KOPT-K1 (cell line): ENCODE measurements around the gene GABPB2.
A peak's percentile ranks its signal among the peaks of the same experiment; 100 is the strongest.

Experiments
- H3K27ac ChIP-seq: fragments of 200-600 bp; sonication (generic); 2 replicates; pipeline ENCODE4 v1.5.1; 2016; ENCODE audit warnings: antibody characterized with exemption, mild to moderate bottlenecking, low read depth, low read length; ENCODE audit not compliant: poor library complexity, severe bottlenecking
- H3K36me3 ChIP-seq: fragments of 200-600 bp; sonication (generic); 2 replicates; pipeline ENCODE4 v1.5.1; 2017; ENCODE audit warnings: antibody characterized with exemption, mild to moderate bottlenecking, low read length, moderate library complexity; ENCODE audit not compliant: insufficient read depth
- H3K9me3 ChIP-seq: fragments of 200-600 bp; sonication (generic); 2 replicates; pipeline ENCODE4 v1.5.1; 2017; ENCODE audit warnings: antibody characterized with exemption, low read length, mild to moderate bottlenecking; ENCODE audit not compliant: insufficient read depth, poor library complexity, severe bottlenecking

GABPB2 gene

DNA sequence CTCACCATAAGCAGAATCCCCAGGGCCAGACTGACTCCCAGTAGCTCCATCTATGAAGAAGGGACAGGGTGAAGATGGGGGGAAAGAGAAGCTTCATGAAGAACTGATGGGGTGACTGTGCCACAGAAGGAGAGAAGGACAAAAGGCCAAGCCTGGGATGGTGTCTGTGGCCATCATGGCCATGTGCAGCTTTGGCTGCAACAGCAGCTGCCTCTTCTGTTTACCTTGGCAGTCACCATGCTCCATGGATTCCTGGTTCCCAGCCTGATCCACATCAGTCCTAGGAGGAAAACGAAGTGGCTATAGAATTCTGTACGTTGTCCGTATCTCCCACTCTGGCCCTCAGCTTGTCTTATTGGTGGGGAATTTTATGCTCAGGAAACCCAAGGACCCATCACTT is 63.8 kb downstream of the GABPB2 start:
- no peak overlapping the region for H3K27ac ChIP-seq
- no peaks in the 10 kb centered on the region for H3K36me3 ChIP-seq
- no peaks in the 10 kb centered on the region for H3K9me3 ChIP-seq

DNA sequence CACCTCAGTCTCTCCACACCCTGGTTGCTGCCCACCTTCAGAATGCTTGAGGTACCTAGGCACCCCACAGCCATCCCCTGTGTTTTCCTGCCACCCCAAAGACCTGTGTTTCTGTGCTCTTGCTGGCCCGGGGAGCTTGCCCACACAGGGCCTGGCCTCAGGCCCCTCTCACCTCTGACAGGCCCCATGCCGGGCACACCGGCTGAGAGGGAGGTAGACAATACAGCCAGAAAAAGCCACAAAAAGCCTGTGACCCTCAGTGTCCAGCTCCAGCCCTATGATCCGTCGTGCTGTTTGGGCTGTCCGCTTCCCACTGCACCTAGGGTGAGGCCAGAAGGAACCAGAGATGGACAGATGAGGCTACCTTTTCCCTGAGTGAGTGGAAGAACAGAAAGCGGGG is 64.4 kb downstream of the GABPB2 start:
- no peak overlapping the region for H3K27ac ChIP-seq
- H3K36me3 ChIP-seq, result no peaks in the 10 kb centered on the region
- no peaks in the 10 kb centered on the region for H3K9me3 ChIP-seq

DNA sequence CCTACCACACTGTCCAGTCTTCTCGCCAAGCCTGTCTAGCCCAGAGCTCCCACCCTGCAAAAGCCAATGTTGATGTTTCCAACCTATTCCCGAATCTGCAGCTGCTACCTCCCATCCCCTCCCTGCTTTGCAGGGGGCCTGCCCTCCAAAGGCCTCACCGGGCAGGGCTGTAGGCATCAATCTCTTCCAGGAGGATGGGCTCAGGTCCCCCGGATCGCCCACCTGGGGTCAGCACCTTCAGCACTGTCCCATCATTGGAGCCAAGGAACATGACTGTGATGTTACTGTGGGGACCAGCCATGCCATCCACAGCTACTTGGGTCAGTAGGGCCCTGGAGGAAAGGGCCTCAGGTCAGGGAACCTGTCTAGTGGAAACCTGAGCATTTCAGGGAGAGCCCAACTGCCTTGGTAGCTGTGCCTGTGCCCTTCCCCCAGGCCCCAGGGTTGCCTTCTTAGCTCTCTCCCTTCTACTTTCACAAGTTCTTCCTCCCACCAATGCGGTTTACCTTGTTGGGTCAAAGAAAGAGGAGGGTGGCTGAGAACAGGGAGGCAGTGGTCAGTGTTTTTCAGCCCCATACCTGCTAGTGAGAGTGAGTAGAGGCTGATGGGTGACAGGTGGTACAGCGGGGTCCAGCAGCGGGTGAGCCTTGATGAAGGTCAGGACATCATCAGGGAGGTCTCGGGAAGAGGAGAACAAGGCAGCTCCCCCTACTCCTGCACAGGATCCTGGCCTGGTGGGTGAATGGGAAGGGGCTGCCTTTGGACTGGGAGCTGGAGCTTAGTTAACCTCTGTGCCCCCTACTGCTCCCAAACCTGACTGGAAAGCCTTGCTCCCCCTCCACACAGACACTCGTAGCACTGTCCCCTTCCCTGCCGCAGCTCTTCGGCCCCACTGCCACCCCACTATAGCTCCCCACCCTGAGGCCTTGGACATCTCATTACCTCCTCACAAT is 65.1 kb downstream of the GABPB2 start:
- no peaks in the 10 kb centered on the region for H3K36me3 ChIP-seq
- H3K27ac ChIP-seq, result no peak overlapping the region
- no peaks in the 10 kb centered on the region for H3K9me3 ChIP-seq

DNA sequence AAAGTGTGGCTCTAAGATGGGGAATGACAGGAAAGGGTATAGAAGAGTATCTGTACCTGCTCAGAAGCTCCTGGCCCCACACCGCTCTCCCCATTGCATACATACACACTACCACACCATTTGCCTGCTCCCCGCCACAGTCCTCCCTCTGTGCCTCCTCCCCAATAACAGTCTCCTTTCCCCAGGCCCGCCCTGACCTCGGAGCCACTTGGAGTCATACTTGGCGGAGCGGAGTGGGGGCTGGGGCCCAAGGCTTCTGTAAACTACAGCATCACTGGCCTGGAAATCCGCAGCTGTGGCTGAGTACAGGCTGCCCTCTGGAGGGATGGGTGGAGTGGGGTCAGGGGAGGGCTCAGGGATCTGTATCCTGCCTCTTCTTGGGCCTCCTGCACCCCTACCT is 67.2 kb downstream of the GABPB2 start:
- Histone ChIP-seq H3K36me3 (no peaks in the 10 kb centered on the region), H3K9me3 (no peaks in the 10 kb centered on the region), H3K27ac (no peak overlapping the region)

DNA sequence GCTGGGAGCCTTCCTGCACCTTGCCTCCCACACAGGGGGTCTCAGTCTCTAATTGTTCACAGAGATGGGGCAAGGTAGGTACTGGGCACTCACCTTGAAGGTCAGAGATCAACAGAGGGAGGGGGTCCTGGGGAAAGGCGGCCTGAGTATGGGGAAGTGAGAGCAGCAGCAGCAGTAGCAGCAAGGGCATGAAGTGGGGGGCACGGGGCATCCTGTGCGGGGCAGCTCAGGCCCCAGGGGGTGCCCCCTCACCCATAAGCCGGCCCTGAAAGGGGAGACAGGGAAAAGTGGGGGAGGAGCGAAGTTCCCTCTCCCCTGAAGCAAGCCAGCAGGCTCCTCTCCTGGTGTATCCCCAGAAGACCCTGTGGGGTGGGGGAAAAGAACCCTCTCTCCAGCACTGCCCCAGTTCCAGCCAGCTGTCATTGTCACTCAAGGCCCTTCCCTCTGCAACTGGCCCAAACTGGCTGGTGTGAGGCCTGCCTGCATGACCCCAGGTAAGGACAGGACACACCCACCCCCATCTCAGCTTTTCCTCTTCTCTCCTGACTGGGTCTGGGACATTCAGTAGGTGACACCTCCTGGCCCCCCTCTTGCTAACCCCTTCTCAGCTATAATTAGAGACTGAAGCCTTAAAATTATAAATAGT is 72.0 kb downstream of the GABPB2 start:
- H3K36me3 ChIP-seq, result no peaks in the 10 kb centered on the region
- no peak overlapping the region for H3K27ac ChIP-seq
- H3K9me3 ChIP-seq, result no peaks in the 10 kb centered on the region

DNA sequence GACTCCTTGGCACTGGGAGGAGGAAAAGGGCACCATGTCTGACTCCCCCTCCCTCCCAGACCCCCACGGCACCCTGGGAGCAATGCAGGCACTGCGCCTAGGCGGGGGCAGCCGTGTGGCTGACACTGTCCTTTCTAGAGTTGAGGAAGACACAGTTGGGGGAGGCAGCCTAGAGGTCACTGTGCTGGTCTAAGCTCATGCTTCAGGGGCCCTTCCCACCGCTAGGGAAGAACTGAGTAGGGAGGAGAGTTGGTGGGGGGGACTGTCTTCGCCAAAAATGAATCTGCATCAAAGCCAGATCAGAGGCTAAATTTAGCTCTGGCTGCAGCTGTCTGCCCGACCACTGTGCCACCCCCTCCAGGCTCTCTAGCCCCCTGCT is 72.5 kb downstream of the GABPB2 start:
- no peaks in the 10 kb centered on the region for H3K36me3 ChIP-seq
- H3K27ac ChIP-seq, result no peak overlapping the region
- no peaks in the 10 kb centered on the region for H3K9me3 ChIP-seq

DNA sequence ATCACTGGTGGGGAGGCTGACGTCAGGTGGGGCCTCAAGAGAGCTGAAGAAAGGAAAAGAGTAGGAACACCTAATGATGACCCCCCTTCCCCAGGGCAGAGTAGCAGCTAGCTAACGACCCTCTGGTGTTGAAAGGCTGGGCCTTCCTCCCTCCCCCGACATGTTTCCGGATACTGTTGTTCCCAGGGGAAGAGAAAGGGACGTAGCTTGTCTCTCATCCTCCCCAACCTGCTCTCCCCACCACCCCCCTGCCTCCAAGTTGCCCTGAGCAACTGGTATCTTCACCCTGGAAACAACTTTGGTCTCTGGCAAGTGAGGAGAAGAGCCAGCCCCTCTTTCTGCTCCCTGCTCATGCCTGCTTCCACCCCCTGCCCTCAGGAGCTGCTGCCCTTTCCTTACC is 73.4 kb downstream of the GABPB2 start:
- Histone ChIP-seq H3K27ac (no peak overlapping the region), H3K36me3 (no peaks in the 10 kb centered on the region), H3K9me3 (no peaks in the 10 kb centered on the region)

DNA sequence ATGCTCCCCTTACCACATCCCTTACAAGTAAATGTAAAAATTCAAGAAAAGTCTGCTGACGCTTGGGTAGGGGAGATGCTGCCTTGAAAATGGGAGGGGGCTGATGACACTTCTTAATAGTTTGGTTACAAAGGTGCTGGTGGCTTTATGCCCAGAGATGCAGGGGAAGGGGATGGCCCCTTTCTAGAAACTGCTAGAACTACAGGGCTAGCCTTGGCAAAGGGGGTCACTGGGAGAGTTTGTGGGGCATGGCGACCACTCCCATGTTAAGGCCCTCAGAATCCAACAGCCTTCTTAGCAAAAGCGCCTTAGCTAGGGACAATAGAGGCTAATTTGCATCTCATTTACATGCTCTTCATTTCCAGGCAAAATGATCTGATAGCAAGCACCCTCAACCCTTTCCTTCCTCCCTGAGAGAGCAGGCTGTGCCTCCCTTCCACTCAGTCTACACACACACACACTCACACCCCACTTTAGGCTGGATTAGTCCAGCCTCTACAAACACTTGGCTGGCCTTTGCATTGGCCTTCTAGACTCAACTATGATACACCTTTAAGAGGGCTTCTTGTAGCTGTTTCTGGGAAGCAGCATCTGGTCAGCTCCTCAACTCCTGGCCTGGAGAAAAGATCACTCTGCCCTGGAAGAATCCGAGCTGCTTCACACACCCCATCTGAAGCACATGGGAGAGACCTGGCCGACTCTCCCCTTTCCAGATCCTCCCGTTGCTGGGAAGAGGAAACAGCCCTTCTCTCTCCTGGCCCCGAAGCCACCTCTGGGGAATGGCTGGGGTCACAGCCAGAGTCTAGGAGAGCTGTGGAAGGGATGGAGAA is 74.1 kb downstream of the GABPB2 start:
- Histone ChIP-seq H3K27ac (no peak overlapping the region), H3K9me3 (no peaks in the 10 kb centered on the region), H3K36me3 (no peaks in the 10 kb centered on the region)

DNA sequence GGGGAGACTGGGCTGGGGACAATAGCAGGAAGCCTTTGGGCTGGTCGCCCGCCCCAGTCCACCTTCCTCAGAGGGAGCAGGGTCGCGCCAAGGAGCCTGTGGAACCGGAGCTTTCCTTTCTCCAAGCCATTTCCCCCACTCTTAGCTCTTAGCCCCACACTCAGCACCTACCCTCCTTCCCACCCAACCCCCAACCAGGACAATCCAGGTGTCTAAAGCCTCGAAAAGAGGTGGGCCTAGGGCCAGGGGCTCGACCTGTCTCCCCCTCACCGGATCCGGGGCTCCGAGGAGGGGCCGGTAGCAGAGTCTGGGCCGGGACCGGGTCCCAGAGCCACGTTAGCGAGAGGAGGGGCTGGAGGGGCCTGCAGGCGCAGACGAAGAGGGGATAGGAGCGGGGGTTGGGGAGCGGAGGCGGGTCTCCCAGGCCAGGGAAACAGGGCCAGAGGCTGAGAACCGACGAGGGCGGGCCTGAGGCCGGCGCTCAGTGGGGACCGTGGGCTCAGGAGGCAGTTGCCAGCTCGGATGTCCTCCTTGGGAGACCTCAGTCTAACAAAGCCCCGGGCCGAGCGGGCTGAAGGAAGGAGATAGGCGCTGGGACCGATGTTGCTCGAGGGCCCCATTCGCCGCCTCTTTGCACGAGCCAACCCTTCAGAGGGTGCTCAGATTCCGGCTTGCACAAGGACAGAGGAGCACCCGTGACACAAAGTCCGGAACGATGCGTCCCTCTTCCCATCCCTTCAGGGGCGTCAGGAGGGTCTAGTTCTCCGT is 74.9 kb downstream of the GABPB2 start:
- H3K27ac ChIP-seq, result no peak overlapping the region
- no peaks in the 10 kb centered on the region for H3K9me3 ChIP-seq
- H3K36me3 ChIP-seq, result no peaks in the 10 kb centered on the region

DNA sequence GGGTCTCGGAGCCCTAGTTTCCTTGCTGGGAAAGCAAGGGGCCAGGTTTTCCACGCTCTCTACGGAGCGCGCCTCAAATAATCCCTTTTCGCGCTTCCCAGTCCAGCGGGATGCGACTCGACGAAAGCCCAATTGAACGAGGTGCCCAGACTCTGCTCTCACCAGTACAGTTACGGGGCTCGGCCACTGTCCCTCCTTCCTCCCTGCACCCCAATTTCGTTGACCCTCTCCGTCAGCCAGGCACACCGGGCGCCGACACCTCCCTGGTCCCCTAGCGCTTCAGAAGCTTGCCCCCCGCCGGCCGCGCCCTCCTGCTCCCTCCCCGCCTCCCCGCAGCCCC is 75.5 kb downstream of the GABPB2 start:
- Histone ChIP-seq H3K9me3 (no peaks in the 10 kb centered on the region), H3K27ac (peak overlapping the region; percentile 36), H3K36me3 (no peaks in the 10 kb centered on the region)

DNA sequence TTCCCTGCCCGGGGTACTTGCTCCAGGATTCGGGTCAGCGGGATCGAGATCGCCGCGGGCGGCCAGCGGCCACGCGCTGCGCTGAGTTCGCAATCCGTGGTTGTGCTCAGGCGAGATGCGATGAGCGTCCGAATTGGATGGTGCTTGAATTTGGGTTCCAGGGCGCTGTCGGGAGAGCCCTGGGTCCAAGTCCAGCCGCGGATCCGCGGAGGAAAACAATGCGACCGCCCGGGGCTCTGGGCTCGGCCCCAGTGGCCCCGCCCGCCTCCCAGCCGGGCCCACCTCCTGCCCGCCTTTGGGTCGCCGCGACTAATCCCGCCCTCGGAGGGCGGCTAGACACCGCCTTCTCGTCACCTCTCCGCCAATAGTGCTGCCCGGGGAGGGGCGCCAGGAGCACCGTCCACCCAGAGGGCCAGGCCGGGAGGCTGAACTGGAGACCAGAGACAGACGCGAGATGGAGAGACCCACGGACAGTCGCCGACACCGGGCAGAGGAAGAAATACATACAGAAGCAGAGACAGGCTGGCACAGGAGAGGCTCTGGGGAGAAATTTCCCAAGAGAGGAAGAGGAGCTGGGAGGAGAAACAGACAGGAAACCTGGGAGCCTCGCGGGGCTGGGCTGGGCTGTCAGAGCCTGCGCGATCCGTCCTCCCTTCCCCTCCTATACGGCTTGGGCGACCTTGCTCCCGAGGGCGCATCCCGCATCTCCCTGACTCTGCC is 76.0 kb downstream of the GABPB2 start, which contains the start of gene SEMA6C:
Gene SEMA6C (minus strand): TSS at position 220 of the 720 bp plus-strand sequence. CDS start 4,010 bp downstream, outside the sequence.
- Histone ChIP-seq H3K36me3 (no peaks in the 10 kb centered on the region), H3K9me3 (no peaks in the 10 kb centered on the region), H3K27ac (peak within 1 kb of the TSS; percentile 36)

DNA sequence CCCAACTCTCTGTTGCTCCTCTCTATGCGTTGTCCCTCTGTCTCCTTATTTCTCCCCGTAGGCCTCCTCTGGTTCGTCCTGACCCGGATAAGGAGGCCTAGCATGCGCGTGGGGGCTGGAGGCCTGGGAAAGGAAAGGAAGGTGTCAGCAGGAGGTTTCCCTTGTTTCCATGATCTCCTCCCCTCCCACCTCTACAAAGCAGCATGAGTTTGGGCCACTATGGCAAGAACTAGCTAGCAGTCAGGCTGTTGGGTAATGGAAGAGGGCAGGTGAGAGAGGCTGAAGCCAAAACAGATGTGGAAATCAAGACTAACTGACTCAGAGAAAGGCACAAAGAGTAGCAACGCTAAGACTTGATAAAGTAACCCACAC is 76.6 kb downstream of the GABPB2 start:
- Histone ChIP-seq H3K9me3 (no peaks in the 10 kb centered on the region), H3K36me3 (no peaks in the 10 kb centered on the region), H3K27ac (peak overlapping the region; percentile 36)

DNA sequence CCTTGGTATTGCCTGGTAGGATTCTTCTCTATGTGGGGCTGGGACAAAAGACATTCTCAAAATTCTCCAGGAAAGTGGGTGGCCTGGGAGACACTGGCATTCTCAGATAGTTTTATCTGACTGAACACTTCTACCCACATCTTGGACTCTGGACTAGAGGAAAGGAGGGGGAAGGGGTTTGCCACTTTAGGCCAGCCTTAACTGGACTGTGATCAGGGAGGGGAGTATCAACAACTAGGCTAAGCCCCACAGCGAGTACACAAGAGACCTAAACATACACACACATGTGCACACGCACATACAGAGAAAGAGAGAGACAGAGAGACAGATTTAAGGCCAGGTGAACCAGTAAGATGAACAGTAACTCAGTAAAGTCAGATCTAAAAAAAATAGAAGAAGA is 77.1 kb downstream of the GABPB2 start:
- H3K36me3 ChIP-seq, result no peaks in the 10 kb centered on the region
- no peaks in the 10 kb centered on the region for H3K9me3 ChIP-seq
- H3K27ac ChIP-seq, result no peak overlapping the region

DNA sequence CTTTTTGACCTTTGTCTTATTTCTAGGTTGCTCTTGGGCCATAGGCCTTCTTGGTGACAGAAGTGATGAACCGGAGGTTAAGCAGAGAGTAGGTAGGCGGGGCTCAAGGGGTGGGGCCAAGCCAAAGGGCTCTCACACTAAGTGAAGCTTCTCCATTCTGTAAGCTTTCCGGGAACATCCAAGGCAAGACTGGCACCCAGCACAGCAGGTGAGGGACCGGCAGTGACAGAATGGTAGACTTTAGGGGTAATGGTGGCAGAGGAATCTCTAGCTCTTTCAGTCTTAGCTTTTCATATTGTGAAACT is 85.9 kb downstream of the GABPB2 start, which contains the start of gene TNFAIP8L2:
Gene TNFAIP8L2 (plus strand): TSS at position 135 of the 305 bp plus-strand sequence. CDS start 2,049 bp downstream, outside the sequence.
- H3K27ac ChIP-seq, result peak within 1 kb of the TSS; percentile 66
- peaks cover 30% of the 10 kb centered on the region for H3K36me3 ChIP-seq
- H3K9me3 ChIP-seq, result no peaks in the 10 kb centered on the region
